Hypothalamus (tissue), 51 donors: ENCODE measurements around the gene GPR132.
"Not testable (repeated sequence)": the region's sequence is repeated elsewhere in the genome, so short reads cannot be mapped to it uniquely, and the experiment has no call there.

Source experiments
- DNase-seq, 51 donors: peaks; one replicate each; lab custom pipeline; 2025; lab: John Stamatoyannopoulos, UW

GPR132 gene

GRCh38 chr14:105065280-105066228 lies at the start of gene GPR132:
GPR132 (minus strand) TSS chr14:105065430; CDS start chr14:105055420, 10,010 bp downstream.
- peak in 7 of 51 donors; percentile 21 to 45 (median 30) for DNase-seq

- DNase-seq: not testable (repeated sequence)
Observed at GRCh38 chr14:105109243-105109642, 44.0 kb upstream of the GPR132 start.

- DNase-seq: no peak
Observed at GRCh38 chr14:105108516-105108864, 43.3 kb upstream of the GPR132 start.

- no peak for DNase-seq
Observed at GRCh38 chr14:105107781-105108515, 42.7 kb upstream of the GPR132 start.

GRCh38 chr14:105107351-105107750 lies 42.1 kb upstream of the GPR132 start:
- no peak for DNase-seq

GRCh38 chr14:105105158-105105557 lies 39.9 kb upstream of the GPR132 start:
- DNase-seq: no peak

- DNase-seq: no peak
Observed at GRCh38 chr14:105102893-105103292, 37.7 kb upstream of the GPR132 start.

GRCh38 chr14:105102361-105102870 lies 37.2 kb upstream of the GPR132 start:
- DNase-seq: no peak

- no peak for DNase-seq
Observed at GRCh38 chr14:105100910-105101309, 35.7 kb upstream of the GPR132 start.

GRCh38 chr14:105099778-105100177 lies 34.5 kb upstream of the GPR132 start:
- no peak for DNase-seq

- DNase-seq: no peak
Observed at GRCh38 chr14:105098316-105098715, 33.1 kb upstream of the GPR132 start.

- DNase-seq: no peak
Observed at GRCh38 chr14:105097794-105098127, 32.5 kb upstream of the GPR132 start.

GRCh38 chr14:105096206-105096875 lies 31.1 kb upstream of the GPR132 start:
- no peak for DNase-seq

- DNase-seq: no peak
Observed at GRCh38 chr14:105095236-105095805, 30.1 kb upstream of the GPR132 start.

GRCh38 chr14:105094193-105094907 lies 29.1 kb upstream of the GPR132 start:
- DNase-seq: no peak

GRCh38 chr14:105093431-105094192 lies 28.4 kb upstream of the GPR132 start:
- DNase-seq: peak in 11 of 51 donors; percentile 23 to 48 (median 38)

- DNase-seq: peak in 4 of 51 donors; percentile 16 to 42 (median 40)
Observed at GRCh38 chr14:105093038-105093430, 27.8 kb upstream of the GPR132 start.

GRCh38 chr14:105092171-105093037 lies 27.2 kb upstream of the GPR132 start:
- no peak for DNase-seq
